NCI-H1417 (cell line): ENCODE data around the gene ALDH1L1.
"Not testable (repeated sequence)": the region's sequence is repeated elsewhere in the genome, so short reads cannot be mapped to it uniquely, and the experiment has no call there.

Source experiments
- DNase-seq, 3 experiments: peaks; one replicate each; lab custom pipeline; 2025; lab: John Stamatoyannopoulos, UW

The ALDH1L1 gene

DNA sequence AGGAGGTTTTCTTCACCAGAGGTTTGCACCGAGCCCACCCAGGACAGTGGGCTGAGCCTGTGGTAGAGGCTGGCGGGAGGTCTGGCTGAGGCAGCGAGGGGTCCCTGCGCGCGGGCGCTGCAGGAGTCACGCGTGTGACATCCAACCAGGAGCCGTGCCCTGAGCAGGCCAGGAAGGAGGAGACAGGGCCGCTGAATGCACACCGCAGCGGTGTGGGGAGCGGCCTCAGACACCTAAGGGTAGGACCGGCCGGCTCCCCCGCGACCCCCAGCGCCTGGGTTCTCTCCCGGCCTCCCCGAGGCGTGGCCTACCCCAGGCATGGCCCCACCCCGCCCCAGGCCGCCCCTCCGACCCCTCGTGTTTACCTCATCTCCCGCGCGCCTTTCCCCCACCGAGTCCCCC, 96.9 kb downstream of the ALDH1L1 start:
- DNase-seq, result peak; percentile 22 to 84 (median 80)

- DNase-seq, result no peak
Measured at GRCh38 chr3:126083138-126083445, 97.3 kb downstream of the ALDH1L1 start.

- no peak for DNase-seq
Measured at GRCh38 chr3:126082362-126083137, 97.8 kb downstream of the ALDH1L1 start.

GRCh38 chr3:126081618-126082361, 98.6 kb downstream of the ALDH1L1 start:
- DNase-seq, result peak in 1 of 3 experiments; percentile 5

GRCh38 chr3:126080970-126081369, 99.4 kb downstream of the ALDH1L1 start:
- DNase-seq, result no peak

- DNase-seq, result no peak
Measured at GRCh38 chr3:126078866-126079265, 101.5 kb downstream of the ALDH1L1 start.

GRCh38 chr3:126077754-126078153, 102.6 kb downstream of the ALDH1L1 start:
- DNase-seq, result no peak

GRCh38 chr3:126076140-126076539, 104.2 kb downstream of the ALDH1L1 start:
- no peak for DNase-seq

- DNase-seq, result no peak
Measured at GRCh38 chr3:126070146-126070545, 110.2 kb downstream of the ALDH1L1 start.

GRCh38 chr3:126067959-126068358, 112.4 kb downstream of the ALDH1L1 start:
- no peak for DNase-seq

- not testable (repeated sequence) for DNase-seq
Measured at GRCh38 chr3:126066676-126067075, 113.7 kb downstream of the ALDH1L1 start.

GRCh38 chr3:126065876-126066275, 114.5 kb downstream of the ALDH1L1 start:
- no peak for DNase-seq

GRCh38 chr3:126064627-126065258, 115.6 kb downstream of the ALDH1L1 start:
- no peak for DNase-seq

DNA sequence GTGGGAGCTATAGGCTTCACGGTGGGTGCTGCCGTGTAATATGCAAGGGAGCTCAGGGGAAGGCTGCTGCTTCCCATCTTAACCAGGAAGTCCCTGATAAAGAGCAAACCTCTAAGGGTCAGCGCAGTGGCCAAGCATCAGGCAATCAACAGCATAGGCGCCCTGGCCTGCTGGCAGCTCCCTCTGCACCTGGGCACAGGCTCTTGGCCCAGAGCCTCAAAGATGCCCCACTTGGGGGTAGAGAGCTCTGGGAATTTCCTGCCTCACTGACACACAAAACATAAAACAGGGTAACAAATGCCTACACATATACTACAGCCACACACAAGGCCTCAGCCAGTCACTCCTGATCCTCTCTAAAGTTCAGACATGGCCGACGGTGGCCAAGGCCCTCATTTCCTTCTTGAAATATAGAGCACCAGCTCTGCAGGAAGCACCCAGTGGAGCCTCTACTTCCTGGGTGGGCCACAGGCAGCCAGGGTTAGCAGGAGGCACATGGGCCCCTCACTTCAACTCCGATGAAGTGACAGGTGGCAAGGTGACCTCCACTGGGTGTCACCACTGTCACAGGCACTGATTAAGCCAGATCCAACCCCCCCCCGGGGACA, 116.9 kb downstream of the ALDH1L1 start:
- no peak for DNase-seq

GRCh38 chr3:126061301-126062032, 118.9 kb downstream of the ALDH1L1 start:
- no peak for DNase-seq

- no peak for DNase-seq
Measured at GRCh38 chr3:126060613-126061145, 119.7 kb downstream of the ALDH1L1 start.

- no peak for DNase-seq
Measured at GRCh38 chr3:126058666-126059065, 121.7 kb downstream of the ALDH1L1 start.

DNA sequence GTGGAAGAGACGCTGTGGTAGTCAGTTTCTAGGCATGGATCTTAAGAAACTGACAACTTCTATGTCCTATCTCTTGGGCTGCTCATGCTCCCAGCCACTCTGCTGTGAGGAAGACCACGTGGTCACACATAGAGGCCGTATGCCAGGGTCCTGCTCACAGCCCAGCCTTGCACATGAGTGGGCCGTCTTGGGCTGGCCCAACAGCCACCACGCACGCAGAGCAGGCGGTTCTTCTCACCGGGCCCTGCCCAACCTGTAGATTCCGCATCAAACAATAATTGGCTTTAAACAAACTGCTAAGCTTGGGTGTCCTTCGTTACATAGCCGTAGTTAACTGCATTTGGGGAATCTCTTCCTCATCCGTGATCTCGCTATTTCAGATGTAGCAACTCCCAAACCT, 122.5 kb downstream of the ALDH1L1 start:
- no peak for DNase-seq

- DNase-seq, result no peak
Measured at GRCh38 chr3:126057501-126057819, 122.9 kb downstream of the ALDH1L1 start.

DNA sequence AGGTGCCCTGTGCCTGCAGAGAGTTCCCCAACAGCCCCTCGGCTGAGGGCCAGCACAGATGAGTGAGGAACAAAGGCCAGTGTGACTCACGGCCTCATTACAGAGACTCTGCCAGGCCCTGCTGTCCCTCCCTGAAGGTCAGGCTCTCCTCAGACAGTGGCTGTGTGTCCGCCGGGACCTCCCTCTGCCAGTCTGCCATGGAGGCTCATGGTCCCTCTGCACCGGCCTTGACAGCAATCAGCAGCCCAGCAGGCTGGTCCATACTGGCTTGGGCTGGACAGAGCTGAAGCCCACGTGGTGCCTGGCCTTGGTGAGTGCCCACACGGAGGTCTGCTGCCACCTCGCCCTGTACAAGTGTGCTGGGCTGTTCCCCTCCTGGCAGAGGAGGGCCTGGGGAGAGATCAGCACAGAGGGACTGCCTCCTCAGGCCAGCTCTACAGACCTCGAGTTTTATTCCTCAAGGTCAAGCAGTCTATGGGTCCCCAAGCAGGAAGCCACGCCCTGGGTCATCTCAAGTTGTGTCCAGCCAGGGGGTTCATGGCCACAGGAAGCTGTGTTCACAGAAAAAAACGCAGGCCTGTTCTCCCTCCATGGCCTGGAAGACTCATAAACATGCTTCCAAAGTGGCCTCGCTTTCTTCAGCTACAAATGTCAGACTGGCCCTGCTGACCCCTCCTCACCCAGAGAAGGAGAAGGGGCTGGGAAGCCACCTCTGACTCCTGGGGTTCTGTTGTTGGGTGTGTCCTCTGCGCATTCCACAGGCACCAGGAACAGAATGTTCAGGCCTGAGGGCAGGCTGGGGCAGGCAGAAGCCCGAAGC, 123.5 kb downstream of the ALDH1L1 start:
- DNase-seq, result no peak

- no peak for DNase-seq
Measured at GRCh38 chr3:126056088-126056487, 124.3 kb downstream of the ALDH1L1 start.
